Urinary bladder (tissue), 4 donors: Measurements from ENCODE around the gene MECR. TPM values are rescaled to one million over a fixed set of nuclear protein-coding genes. Genes with fewer than 3 reads are reported as not detected.

ENCODE experiments used
- DNase-seq: peaks from one replicate; pipeline ENCODE4 v3.0.0-alpha.2; 2015; ENCODE audit errors: extremely low spot score
- H3K27ac ChIP-seq: one replicate; pipeline ENCODE4 v1.5.1; 2013; ENCODE audit warnings: low read depth, mild to moderate bottlenecking, moderate library complexity
- H3K36me3 ChIP-seq: one replicate; pipeline ENCODE4 v1.6.1; 2013; ENCODE audit warnings: mild to moderate bottlenecking, moderate library complexity; ENCODE audit not compliant: insufficient read depth
- H3K4me1 ChIP-seq: one replicate; pipeline ENCODE4 v1.6.1; 2013; ENCODE audit warnings: mild to moderate bottlenecking, moderate library complexity; ENCODE audit not compliant: insufficient read depth
- H3K4me3 ChIP-seq: one replicate; pipeline ENCODE4 v1.5.1; 2013; ENCODE audit warnings: low read depth, low read length
- WGBS: extraction: QIAGEN DNeasy Blood & Tissue Kit; methylation state at CpG from one replicate; pipeline ENCODE4 v1.1.7; 2013; 5-methylcytosine and 5-hydroxymethylcytosine counted together
- polyA plus RNA-seq: library from polyadenylated mRNA; stranded (reverse); fragments of 200-250 nt; gene quantifications from one replicate; pipeline ENCODE4 v1.2.3, GENCODE V29; 2013
- total RNA-seq: library from RNA; depleted of rRNA; stranded (reverse); fragments of >200 nt; gene quantifications from one replicate; pipeline ENCODE4 v1.2.3, GENCODE V29; 2014
- donor health status: healthy with polysubstance abuse.
- donor health status: healthy.

The MECR gene
- total and polyA plus RNA-seq, 2 donors: 17.0 to 17.6 TPM

DNA sequence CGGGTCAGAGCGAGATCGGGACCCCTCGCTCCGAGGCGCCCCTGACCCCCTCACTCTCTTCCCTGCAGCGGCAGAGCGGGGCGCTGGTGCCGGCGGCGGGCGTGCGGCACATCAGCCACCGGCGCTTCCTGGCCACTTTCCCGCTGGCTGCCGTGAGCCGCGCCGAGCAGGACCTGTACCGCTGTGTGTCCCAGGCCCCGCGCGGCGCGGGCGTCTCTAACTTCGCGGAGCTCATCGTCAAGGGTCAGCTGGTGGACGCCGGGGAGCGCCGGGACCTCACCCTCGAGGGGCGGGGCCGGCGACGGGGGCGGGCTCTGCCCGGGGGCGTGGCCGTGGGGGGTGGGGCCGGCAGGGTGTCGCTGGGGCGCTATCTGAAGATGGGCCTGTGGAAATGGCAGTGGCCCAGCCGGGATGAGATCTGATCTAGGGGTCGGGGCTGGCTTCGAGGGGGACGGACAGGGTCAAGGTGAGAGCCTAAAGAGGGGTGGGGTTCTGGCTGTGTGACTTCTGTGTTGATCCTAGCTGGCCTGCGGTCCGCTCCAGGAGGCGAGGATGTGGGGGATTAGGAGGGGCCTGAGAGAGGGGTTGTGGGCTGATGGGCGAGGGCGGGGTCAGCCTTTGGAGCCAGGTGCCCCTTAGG, 29.2 kb upstream of the MECR start:
- WGBS: 5% methylated on average over 56 of the region's 56 CpGs
- no peak for DNase-seq
- Histone ChIP-seq H3K36me3 (no peaks in the 10 kb centered on the region), H3K4me3 (peak overlapping the region; percentile 36), H3K27ac (no peak overlapping the region), H3K4me1 (peaks cover 4% of the 10 kb centered on the region)

DNA sequence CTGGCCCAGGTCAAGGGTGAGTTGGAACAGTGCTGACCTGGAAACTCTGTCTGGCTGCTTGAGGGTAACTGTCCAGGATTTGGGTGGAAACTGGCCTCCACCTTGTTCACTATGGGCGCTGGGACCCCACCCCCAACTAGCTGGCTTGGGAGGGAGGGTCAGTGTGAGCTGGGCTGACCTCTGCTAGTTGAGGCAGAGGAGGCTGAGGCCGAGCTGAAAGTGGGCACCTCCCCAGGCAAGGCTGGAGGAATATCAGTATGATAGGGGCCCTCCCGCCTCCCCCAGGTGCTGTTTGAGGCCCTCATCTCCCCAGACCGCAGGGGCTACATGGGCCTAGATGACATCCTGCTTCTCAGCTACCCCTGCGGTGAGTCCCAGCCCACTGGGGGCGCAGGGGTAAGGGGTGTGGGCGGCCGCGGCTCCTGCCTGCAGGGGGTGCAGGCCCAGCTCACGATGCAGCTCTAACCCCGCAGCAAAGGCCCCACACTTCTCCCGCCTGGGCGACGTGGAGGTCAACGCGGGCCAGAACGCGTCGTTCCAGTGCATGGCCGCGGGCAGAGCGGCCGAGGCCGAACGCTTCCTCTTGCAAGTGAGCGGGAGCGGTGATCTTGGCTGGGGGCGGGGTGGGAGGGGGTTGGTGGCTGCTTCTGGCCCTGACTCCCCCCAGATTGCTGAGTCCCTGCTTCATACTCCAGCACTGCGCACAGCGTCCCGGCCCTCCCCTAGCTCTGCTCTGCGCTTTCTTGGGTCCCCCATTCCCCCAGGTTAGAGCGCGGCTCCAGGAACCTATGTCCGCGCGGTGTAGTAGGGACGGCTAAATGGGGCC, 28.5 kb upstream of the MECR start:
- peaks cover 4% of the 10 kb centered on the region for H3K4me1 ChIP-seq
- no peaks in the 10 kb centered on the region for H3K36me3 ChIP-seq
- H3K27ac ChIP-seq: no peak overlapping the region
- 21% methylated on average over 38 of the region's 38 CpGs for WGBS
- no peak for DNase-seq
- H3K4me3 ChIP-seq: peak overlapping the region; percentile 36

DNA sequence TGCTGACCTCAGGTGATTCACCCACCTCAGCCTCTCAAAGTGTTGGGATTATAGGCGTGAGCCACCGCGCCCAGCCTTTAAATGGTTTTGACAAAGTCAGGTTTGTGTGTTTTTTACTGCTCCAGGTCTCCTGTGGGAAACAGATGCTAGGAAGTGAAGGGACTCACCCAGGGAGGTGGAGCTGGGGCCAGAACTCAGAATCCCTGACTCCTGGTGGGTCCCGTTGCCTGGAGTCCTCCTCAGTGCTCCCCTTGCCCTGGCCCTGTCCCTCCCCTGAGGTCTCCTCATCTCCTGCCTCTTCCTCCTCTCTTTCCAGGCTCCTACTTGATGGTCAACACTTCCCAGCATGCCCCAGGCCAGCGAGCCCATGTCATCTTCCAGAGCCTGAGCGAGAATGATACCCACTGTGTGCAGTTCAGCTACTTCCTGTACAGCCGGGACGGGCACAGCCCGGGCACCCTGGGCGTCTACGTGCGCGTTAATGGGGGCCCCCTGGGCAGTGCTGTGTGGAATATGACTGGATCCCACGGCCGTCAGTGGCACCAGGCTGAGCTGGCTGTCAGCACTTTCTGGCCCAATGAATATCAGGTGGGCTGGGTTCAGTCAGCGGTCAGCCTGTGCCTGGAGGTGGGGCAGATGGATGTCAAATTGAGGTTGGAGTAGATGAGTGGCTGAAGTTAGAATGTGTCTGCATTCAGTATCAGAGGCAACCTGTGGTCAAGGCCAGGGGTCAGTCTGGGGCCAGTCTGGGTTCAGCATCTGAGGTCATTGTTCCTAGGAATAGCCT, 27.6 kb upstream of the MECR start:
- 89% methylated on average over 16 of the region's 16 CpGs for WGBS
- Histone ChIP-seq H3K4me3 (no peak overlapping the region), H3K27ac (no peak overlapping the region), H3K36me3 (no peaks in the 10 kb centered on the region), H3K4me1 (peaks cover 4% of the 10 kb centered on the region)
- no peak for DNase-seq

DNA sequence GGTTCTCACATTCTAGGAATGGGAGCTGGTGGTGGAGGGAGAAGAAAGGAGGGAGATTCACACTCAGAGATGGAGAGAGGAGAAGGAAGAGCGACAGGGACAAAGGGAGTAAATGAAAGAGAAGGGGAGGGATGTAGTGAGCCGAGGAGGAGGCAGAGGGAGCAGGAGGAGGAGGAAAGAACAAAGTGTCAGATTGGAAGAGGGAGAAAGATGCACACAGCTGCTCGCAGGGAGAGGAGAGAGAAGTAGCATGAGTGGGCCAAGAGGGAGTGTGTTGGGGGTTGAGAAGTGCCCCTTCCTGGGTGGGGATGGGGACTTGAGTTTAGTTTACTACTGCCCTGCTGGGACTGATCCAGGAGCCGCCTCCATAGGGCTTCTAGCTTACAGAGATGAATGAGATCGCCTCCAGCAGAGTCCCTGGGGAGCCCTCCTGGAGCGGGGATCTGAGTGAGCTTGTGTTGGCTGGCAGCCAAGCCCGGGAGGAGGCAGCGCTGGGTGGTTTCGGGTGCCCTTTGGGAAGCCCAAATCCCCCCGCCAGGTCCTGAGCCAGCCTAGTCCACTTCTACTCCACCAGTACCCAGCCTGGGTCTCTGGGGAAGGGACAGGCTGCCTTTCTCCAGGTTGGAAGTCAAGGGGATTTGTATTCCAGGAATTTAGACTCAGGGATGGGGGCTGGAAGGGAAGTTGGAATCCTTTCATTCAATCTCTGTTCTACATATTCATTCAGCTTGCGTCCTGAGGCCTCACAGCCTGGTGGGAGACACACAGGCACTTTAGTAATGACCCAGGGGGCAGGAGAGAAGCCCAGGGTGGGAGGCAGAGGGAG, 26.5 kb upstream of the MECR start:
- no peak overlapping the region for H3K4me3 ChIP-seq
- no peak overlapping the region for H3K27ac ChIP-seq
- H3K36me3 ChIP-seq: no peaks in the 10 kb centered on the region
- H3K4me1 ChIP-seq: peaks cover 4% of the 10 kb centered on the region
- DNase-seq: no peak
- 36% methylated on average over 11 of the region's 11 CpGs for WGBS

DNA sequence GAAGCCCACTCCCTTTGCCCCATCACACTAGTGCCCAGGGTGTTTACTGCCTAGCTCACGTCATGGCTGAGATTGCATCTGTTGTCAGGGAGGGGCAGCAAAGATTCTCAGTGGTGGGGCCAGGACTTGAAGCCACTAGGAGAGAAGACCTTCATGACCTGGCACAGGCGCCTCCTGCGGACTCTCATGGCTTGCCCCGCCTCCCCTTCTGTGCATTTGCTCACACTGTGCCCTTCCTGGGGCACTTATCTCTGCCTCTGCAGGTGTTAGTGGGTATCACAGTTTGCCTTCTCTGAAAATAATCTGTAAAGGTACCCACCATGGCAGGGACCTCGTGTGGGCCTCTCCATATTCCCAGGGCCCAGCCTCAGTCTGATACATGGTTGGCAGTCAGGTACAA, 25.7 kb upstream of the MECR start:
- WGBS: 74% methylated on average over 5 of the region's 5 CpGs
- H3K27ac ChIP-seq: no peak overlapping the region

DNA sequence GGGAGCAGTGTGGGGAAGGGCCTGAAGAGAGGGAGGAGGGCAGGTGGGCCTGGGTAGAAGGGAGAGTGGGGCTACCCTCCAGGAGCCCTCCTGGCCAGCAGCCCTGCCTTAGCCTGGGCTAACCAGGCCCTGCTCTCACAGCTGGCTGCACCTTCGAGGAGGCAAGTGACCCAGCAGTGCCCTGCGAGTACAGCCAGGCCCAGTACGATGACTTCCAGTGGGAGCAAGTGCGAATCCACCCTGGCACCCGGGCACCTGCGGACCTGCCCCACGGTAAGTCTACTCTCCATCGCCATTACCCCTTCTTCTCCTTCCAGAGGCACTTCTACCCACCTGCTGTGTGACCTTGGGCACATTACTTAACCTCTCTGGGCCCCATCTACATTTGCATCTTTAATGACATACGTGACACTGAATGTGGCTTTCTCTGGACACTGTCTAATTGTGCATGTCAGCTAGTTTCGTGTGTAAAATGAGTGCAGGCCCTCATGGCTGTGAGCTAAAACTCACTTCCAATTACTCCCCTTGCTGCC, 24.5 kb upstream of the MECR start:
- 90% methylated on average over 10 of the region's 10 CpGs for WGBS
- DNase-seq: no peak
- no peak overlapping the region for H3K27ac ChIP-seq
- H3K36me3 ChIP-seq: no peaks in the 10 kb centered on the region
- no peak overlapping the region for H3K4me3 ChIP-seq
- H3K4me1 ChIP-seq: peaks cover 4% of the 10 kb centered on the region

More for the DNA sequence above, 25.7 kb upstream of the MECR start:
- Histone ChIP-seq H3K4me1 (peaks cover 4% of the 10 kb centered on the region), H3K4me3 (no peak overlapping the region), H3K36me3 (no peaks in the 10 kb centered on the region)
- no peak for DNase-seq

DNA sequence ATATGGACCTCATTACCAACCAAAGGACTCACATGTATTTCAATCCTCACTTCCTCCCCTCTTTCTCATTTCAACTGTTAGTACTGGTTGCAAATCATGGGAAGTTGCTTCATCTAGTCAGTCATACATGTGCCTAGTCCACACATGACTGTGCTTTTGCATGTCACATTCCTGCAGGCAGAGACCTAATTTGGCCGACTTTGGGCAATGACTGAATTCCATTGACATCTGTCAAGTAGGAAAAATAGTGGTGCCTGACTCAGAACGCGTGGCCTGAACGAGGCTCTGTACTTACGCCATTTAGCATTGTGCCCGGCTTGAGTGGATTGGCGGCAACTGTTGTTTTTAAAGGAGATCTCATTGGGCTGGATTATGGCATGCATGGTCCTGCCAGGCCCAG, 23.6 kb upstream of the MECR start:
- H3K4me1 ChIP-seq: peaks cover 3% of the 10 kb centered on the region
- no peak for DNase-seq
- no peak overlapping the region for H3K4me3 ChIP-seq
- 91% methylated on average over 7 of the region's 7 CpGs for WGBS
- H3K36me3 ChIP-seq: no peaks in the 10 kb centered on the region
- H3K27ac ChIP-seq: no peak overlapping the region

DNA sequence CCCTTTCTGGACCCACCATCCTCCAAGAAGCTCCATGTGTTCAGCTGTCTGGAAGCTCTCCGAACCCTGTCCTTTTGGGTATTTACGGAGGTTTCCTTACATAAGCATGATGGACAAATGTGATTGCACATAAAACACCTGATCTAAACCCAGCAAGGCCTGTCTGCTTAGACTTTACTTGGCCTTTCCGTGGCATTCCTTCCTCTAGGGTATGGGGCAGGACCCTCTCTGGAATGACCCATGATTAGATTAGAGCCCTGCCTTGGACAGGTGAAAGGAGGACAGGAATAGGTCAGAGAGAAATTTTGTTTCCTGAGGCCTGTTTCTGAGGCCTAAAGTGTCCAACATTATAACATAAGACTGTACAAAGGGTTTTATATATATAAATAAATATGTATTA, 22.4 kb upstream of the MECR start:
- no peak for DNase-seq
- no peaks in the 10 kb centered on the region for H3K36me3 ChIP-seq
- H3K27ac ChIP-seq: no peak overlapping the region
- H3K4me3 ChIP-seq: no peak overlapping the region
- H3K4me1 ChIP-seq: peaks cover 1% of the 10 kb centered on the region
- WGBS: 96% methylated on average over 3 of the region's 3 CpGs

DNA sequence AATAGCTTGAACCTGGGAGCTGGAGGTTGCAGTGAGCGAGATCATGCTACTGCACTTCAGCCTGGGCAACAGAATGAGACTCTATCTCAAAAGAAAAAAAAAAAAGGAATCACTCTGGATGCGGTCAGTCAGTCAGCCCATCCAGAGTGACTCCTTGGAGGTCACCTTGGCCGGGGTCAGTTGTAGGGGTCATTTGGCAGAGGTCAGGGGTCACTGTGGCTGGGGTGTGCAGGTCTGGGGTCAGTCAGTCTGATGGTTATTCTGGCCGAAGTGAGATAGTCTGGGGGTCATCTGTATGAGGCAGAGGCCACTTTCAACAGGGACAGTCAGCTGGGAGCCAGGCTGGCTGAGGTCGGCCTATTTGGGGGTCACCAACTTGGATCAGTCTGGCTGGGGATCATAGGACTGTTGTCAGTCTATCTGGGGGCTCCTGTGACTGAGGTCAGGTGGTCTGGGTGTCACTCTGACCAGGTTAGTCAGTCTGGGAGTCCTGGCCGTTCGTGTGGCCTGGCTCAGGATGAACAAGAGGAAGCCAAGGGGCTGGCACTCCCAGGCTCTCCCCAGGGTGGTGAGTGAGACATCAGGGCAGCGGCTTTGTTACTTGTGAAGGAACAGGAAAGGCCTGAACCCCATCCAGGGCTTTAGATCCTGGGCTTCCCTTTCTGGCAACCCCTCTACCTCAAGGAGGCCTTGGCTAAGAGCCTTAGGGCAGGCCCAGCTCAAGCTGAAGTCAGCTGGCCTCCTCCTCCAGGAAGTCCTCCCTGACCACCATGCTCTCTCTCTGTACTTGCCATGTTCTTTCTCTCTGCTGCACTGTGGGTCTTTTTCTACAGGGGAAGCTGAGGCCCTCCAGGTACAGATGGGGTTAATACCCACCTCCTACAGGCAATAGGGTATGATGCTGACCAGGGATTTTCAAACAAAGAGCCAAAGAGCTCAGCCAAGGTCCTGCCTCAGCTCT, 20.7 kb upstream of the MECR start:
- 89% methylated on average over 8 of the region's 8 CpGs for WGBS
- Histone ChIP-seq H3K4me1 (no peaks in the 10 kb centered on the region), H3K4me3 (no peak overlapping the region), H3K36me3 (no peaks in the 10 kb centered on the region), H3K27ac (no peak overlapping the region)
- DNase-seq: no peak

DNA sequence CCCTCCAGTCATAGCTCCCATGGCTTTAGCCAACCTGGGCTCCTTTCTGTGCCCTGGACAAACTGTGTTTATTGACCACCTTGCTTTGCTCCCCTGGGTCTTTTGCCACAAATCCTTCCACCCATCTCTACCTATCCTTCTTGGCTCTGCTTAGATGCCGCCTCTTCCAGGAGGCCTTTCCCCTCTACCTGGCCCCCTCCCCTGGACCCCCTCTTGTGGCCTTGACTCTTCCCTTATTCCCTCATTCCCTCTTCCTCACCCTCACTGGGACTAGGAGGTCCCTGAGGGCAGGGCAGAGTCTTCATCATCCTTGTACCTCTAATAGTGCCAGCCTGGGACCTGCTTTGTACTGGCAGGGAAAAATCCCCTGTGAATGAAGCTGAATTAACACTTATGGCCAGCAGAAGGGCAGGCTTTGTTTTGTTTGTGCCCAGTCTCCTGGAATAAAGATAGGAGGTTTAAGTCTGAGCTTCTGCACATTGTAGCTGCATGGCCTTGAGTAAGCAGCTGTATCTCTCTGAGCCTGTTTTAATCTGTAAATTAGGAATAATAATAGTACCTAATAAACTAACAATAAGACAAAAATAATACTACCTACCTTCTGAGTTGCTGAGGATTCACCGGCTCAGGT, 19.3 kb upstream of the MECR start:
- no peak for DNase-seq
- Histone ChIP-seq H3K27ac (no peak overlapping the region), H3K4me1 (no peaks in the 10 kb centered on the region), H3K36me3 (no peaks in the 10 kb centered on the region), H3K4me3 (no peak overlapping the region)
- 96% methylated on average over 2 of the region's 2 CpGs for WGBS

DNA sequence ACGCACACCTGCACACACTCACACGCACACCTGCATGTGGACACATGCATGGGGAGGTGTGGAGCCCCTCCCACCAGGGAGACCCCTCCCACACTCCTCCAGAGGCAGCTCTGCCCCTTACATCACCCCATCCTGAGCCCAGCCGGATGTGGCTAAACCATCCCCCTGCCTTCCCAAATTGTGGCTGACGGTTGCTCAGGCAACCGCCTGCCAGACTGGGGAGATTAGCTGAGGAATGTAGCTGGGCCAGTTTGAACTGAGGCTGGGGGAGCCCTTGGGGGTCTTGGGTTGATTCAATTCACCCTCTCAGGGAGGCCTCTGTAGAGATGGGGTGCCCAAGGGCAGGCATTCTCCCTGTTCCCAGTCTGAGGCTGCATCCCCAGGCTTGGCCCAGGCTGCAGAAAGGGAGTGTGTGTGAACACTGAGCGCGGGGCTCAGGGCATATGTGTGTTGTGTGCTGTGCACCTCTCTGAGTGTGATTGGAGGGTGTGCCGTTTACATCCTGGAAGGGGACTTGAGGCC, 18.5 kb upstream of the MECR start:
- no peak for DNase-seq
- Histone ChIP-seq H3K27ac (no peak overlapping the region), H3K4me1 (no peaks in the 10 kb centered on the region), H3K4me3 (no peak overlapping the region), H3K36me3 (no peaks in the 10 kb centered on the region)
- WGBS: 38% methylated on average over 8 of the region's 8 CpGs

DNA sequence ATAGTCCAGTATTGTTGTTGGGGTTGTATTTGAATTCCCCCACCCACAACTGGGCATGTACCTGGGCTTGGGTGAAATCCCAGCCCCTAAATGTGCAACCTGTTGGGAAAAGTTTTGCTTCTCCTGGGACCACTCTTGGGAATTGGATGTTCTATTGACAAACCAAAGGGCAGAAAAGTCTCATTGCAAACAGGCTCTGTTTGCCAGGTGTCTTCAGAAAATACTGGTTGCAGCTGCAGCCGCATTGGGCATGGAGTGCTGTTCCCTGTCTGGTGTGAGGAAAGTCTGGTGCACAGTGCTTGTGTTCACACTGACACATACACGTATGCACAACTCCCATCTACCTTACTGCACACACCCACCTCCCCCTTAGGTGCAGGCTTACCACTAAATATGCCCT, 17.7 kb upstream of the MECR start:
- Histone ChIP-seq H3K4me1 (no peaks in the 10 kb centered on the region), H3K4me3 (no peak overlapping the region), H3K27ac (no peak overlapping the region), H3K36me3 (no peaks in the 10 kb centered on the region)
- DNase-seq: no peak
- 84% methylated on average over 2 of the region's 2 CpGs for WGBS
